Right ventricle myocardium superior (tissue), 1 donor: ENCODE results near the gene CTBP1. TPM values are rescaled to one million over a fixed set of nuclear protein-coding genes. Genes with fewer than 3 reads are reported as not detected.
"Not testable (repeated sequence)": the region's sequence is repeated elsewhere in the genome, so short reads cannot be mapped to it uniquely, and the experiment has no call there.

Experiments used
- ATAC-seq: fragments of 200-7000 bp; cut with Tn5 transposase; one replicate; pipeline ENCODE4 v1.9.1; 2020; ENCODE audit warnings: mild to moderate bottlenecking; ENCODE audit not compliant: poor library complexity
- DNase-seq: peaks from one replicate; pipeline ENCODE4 v3.0.0-alpha.2; 2020
- intact Hi-C: fragments of 100-400 bp; cut with DNase I; formaldehyde crosslinking; loops from one replicate; pipeline ENCODE4 v1.11.2; 2022
- long read RNA-seq: library from polyadenylated mRNA; unstranded; transcript quantifications from one replicate; pipeline ENCODE4 v2.0.0, GENCODE V29; 2021
- total RNA-seq: library from RNA; stranded (reverse); fragmentation: NEBNext Ultra II Directional; extraction: Animal tissue kit (Norgen Biotek cat#: 25700); gene quantifications from one replicate; pipeline ENCODE4 v1.2.1, GENCODE V29; 2021
- donor health status: DM: no; HTN: yes; CAD: no; lungs with severe emphysema.

CTBP1 gene
- 133 TPM for total RNA-seq
- long read RNA-seq, transcript CTBP1-201 (9 exons, 2,297 nt): minor isoform, 88 of 835 reads
- long read RNA-seq, transcript CTBP1-203 (10 exons, 2,467 nt): major isoform, 386 of 835 reads
- long read RNA-seq, partial matches to known transcripts: 38 of 835 reads
- long read RNA-seq, other reads (novel, unspliced or antisense): 320 of 835 reads

- intact Hi-C loops: loop anchor here (5.0 kb wide), 2 partner anchors 81 to 99 kb away; partner anchors contain the start of gene UVSSA
- ATAC-seq (peak; percentile 83), DNase-seq (peak; percentile 87)
Observed at GRCh38 chr4:1248245-1249147, at the start of gene CTBP1. CTBP1 (minus strand) TSS chr4:1249130; CDS start chr4:1241331, 7,799 bp downstream.

- ATAC-seq: no peak
Observed at GRCh38 chr4:1298461-1298860, 49.5 kb upstream of the CTBP1 start.

DNA sequence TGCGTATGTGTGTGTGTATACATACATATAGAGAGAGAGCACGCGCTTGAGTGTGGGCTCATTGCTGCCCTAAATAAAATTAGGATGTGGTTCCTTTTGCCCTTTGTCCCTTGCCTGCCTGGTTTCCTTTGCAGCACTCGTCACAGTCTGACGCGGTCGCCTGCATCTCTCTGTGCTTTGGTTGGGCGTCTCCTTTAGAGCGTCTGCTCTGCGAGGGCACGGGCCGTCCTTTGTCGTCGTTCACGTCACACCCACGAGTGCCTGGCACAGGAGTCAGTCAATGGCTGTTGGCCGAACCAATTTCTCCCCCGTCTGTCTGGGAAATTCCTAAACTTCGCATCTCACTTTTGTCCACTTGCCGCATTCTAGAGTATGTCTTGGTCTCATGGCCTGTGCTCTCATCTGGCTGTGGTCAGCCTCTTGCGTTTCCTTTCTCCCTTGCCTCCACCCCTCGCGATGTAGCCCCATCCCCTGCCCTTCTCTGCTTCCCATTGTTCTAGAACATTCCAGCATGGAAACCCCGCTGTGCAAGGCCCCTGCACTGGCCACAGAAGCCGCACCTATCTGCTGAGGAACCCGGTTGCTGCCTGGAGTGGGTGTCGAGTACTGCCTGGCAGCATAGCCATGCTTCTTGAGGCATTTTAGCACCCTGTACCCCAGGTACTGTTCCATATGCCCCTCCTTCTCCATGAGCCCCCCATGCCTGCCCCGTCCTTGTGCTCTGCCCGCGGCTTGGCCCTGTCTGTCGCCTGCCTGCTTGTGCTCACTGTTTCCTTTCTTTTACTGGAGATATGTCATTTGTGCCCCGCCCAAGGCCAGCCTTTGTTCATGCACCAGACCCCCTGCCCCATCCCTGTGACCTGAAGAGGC, 48.8 kb upstream of the CTBP1 start:
- intact Hi-C loops: no loop called here
- DNase-seq (no peak), ATAC-seq (peak; percentile 47)

More at GRCh38 chr4:1298461-1298860, 49.5 kb upstream of the CTBP1 start:
- DNase-seq: no peak
- intact Hi-C loops: no loop called here

DNA sequence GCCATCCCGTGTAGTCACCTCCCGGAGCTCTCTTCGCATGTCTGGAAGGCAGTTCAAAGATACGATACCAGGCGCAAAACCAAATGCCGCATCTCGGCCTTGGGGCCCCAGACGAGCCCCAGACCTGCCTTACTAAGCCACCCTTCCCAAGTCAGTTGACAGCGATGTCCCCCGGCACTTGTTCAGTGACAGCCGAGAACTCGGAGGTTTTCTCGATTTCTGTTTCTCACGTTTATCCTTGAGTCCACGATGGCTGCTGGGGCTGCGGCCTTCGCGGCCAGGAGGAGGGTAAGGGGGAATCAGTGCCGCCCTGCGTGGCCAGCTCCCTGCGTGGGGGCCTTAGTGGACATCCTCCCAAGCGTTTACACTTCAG, 48.1 kb upstream of the CTBP1 start:
- intact Hi-C loops: no loop called here
- DNase-seq (no peak), ATAC-seq (no peak)

DNA sequence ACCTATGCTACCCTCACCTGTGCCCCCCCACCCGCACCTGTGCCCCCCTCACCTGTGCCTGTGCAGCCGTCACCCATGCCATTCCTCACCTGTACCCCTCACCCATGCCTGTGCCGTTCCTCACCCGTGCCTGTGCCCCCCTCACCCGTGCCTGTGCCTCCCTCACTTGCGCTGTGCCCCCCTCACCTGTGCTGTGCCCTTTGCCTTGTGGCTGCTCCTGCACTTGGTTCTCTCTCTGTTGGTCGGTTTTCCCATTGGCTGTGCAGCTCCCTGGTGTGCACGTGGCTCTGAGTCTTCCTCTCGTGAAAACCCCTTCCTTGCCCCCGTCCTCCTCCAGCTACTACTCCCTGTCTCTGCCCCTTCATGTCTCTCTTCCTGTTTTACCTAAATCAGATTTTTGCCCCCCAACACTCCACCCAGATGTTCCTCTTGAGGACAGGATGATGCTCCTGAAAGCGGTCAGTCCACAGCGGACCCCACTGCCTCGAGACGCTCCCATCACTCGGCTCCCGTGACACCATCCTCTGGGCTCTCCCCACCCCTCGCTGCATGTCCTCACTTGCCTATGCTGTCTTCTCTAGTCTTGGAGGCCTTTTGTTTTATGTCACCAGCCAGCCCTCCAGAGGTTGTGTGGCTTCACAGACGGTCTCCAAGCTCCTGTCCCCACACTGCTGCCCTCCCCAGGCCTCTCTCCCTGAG, 47.5 kb upstream of the CTBP1 start:
- ATAC-seq: no peak
- DNase-seq: no peak
- intact Hi-C loops: no loop called here

- intact Hi-C loops: no loop called here
- DNase-seq: no peak
- ATAC-seq: no peak
Observed at GRCh38 chr4:1295405-1296055, 46.6 kb upstream of the CTBP1 start.

DNA sequence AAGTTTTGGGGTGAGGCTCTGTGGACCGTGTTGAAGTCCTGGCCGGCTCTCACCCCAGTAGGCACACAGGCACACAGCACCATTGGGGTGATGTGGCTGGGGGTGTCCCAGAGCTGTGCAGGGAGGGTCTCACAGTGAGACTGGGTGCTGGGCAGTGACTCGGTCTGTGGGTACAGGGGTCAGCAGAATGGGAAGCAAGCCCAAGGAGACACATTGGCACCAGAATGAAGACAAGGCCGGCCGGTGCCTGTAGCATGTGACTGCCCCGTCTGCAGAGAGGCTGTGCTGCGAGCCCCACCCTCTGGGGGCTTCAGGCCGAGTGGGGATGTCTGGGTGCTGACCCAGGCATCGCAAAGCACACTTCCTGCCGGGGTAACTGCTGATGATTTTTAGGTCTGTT, 46.0 kb upstream of the CTBP1 start:
- intact Hi-C loops: no loop called here
- no peak for DNase-seq

DNA sequence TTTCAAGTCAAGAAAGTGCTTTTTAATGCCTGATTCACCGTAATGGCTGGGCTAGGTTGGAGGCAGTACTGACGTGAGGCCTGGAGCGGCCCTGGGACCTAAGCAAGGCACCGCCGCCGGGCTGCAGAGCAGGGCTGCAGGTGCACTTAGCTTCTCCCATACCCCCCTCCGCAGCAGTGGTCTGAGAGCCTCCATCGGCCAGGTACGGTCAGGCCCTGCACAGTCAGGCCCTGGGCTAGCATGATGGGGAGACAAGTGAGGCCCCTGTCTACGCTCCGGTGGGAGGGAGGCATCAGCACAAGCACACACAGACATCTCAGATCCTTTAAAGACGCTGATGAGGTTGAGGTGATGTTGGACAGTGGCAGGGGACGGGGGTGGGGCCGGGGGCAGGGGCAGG, 45.5 kb upstream of the CTBP1 start:
- ATAC-seq (no peak), DNase-seq (no peak)
- intact Hi-C loops: no loop called here

More for the DNA sequence above, 46.0 kb upstream of the CTBP1 start:
- no peak for ATAC-seq

DNA sequence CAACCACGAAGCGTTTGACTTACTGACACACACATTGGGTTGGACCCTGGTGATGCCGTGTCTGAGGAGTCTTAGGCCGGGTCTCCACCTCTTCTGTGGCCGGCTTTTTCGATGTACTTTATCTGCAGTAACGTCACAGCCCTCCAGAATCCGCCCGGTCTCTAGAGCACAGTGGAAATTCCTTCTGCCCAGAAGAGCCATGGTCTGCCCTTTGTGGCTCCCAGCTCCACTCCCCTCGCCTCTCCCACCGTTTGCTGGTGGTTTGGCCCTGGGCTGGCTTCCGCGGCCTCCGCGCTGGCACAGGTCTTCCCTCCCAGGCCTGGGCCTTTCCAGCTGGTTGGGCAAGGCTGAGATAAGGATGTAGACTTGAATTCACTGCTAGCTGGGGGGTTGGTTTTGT, 45.1 kb upstream of the CTBP1 start:
- intact Hi-C loops: no loop called here

DNA sequence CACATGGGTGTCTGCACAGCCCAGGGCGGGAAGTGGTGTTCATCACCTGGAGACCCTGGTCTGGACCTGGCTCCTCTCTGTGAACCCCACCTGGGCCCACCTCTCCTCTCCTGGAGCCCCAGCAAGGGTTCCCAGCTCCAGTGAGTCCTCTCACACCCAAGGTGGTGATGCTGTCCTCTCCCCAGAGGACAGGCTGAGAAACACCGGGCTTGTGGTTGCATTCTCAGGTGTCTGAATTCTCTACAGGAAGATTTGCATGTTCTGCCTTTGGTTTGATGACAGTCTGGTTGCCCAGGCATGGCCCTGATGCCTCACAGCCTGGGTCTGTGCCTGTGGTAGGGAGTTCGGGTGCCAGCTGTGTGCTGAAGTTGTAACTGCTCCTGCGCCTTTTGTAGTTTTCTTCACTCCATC, 44.6 kb upstream of the CTBP1 start:
- DNase-seq: no peak
- ATAC-seq: no peak
- intact Hi-C loops: no loop called here

More for the DNA sequence above, 45.1 kb upstream of the CTBP1 start:
- peak; percentile 26 for ATAC-seq
- DNase-seq: peak; percentile 75

DNA sequence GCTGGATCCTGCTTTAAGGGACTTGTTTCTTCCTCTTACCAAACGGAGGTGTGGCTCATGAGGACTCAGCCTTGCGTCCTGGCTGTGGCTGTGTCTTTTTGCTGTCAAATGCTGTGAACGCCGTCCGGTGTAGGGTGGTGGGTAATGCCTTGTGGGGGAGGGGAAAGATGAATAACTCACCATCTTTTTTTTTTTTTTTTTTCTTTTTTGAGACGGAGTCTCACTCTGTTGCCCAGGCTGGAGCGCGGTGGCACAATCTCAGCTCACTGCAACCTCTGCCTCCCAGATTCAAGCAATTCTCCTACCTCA, 43.7 kb upstream of the CTBP1 start:
- ATAC-seq, DNase-seq, intact Hi-C loops: not testable (repeated sequence)

- intact Hi-C loops: no loop called here
- DNase-seq (no peak), ATAC-seq (no peak)
Observed at GRCh38 chr4:1291996-1292702, 43.2 kb upstream of the CTBP1 start.

DNA sequence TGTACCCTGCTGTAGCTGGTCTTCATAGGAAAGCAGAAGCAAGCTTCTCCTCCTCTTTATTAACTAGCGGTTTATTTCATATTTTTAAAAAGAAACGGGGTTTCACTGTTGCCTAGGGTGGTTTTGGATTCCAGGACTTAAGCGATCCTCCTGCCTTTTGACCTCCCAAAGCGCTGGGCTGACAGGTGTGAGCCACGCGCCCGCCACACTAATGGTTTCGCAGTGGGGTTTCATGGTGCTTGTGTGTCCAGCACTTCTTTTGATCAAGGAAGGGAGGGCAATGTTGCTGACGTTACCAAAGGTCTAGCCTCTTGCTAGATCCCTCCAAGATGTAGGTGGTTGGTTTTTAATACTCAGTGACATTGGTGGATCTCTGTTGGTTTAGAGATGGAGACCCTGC, 42.2 kb upstream of the CTBP1 start:
- intact Hi-C loops: no loop called here
- no peak for DNase-seq
- no peak for ATAC-seq

GRCh38 chr4:1290165-1290977, 41.4 kb upstream of the CTBP1 start:
- intact Hi-C loops: no loop called here
- ATAC-seq: no peak
- no peak for DNase-seq

DNA sequence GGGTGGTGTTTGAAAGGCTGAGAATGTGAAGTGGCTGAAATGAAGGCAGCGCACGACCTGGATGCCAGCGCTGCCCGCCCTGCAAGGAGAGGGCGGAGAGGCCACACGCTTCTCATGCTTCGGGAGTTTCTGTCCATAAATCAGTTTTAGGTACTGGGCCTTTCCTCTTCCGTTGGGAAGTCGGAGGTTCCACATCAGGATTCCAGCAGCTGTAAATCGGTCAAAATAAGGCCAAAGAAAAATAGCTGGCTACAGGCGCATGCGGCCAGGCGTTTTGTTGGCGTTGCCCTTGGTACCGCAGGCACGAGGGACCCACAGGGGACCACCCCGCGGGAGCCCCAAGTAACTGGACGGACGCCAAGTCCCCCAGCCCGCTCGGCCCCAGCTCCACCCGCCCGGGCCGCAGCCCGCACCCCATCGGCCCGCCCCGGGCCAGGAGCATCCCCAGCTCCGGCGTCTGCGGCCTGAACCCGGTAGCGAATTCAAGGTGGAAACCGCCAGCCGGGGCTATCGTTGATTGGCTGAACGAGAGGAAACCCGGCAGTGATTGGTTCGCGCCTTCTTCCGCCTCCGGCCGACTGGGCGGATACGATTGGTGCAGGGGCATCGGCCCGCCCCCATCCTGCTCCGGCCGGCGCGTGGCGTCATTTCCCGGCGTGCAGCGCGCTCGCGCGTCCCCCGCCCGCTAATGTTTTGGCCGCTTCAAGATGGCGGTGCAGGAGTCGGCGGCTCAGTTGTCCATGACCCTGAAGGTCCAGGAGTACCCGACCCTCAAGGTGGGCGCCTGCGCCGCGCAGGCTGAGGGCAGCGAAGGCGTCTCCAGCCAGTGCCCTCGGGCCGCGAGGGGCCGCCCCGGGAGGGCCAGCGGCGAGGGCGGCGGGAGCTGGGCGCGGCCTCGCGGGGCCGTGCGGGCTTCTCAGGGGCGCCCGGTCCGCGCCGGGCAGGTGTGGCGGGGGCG, 40.6 kb upstream of the CTBP1 start, which contains the start of gene MAEA:
MAEA (plus strand) TSS at position 685 of the 958 bp plus-strand sequence; CDS start at position 708, 23 bp downstream.
- peak; percentile 97 for ATAC-seq
- intact Hi-C loops: no loop called here
- DNase-seq: peak; percentile 98

GRCh38 chr4:1288786-1289185, 39.9 kb upstream of the CTBP1 start:
- intact Hi-C loops: no loop called here
- no peak for ATAC-seq
- no peak for DNase-seq
